GM12874 (cell line): ENCODE data around the gene NMD3.

Experiments used
- CTCF ChIP-seq: IDR thresholded peaks from 2 replicates; pipeline ENCODE4 v1.5.1; 2011; ENCODE audit warnings: low read depth, mild to moderate bottlenecking, control low read depth, low read length, moderate library complexity; ENCODE audit not compliant: insufficient read depth

NMD3 gene

DNA sequence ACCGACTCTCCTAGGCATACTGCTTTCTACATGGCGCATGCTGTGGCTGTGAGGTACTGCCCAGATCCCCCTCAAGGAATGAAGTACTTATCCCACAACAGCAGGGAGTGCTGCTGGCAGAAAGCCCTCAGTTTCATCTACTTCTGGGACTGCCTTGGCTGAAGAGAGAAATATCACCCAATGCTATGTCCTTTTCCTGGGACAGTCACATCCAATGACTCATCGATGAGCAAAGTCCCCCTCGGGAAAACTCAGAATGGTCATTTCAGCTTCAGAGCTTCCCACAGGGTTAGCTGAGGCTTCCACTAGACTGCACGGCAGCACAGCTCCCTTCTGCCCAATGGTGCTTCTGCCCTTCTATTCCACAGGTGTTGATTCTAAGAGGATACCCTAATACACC, 3.6 kb upstream of the NMD3 start:
- TF ChIP-seq CTCF: no peak

GRCh38 chr3:161219495-161219894, 1.6 kb upstream of the NMD3 start:
- no peak for TF ChIP-seq CTCF

GRCh38 chr3:161221806-161222600, 892 bp downstream of the NMD3 start:
- no peak for TF ChIP-seq CTCF

GRCh38 chr3:161222662-161223061, 1.6 kb downstream of the NMD3 start:
- no peak for TF ChIP-seq CTCF

DNA sequence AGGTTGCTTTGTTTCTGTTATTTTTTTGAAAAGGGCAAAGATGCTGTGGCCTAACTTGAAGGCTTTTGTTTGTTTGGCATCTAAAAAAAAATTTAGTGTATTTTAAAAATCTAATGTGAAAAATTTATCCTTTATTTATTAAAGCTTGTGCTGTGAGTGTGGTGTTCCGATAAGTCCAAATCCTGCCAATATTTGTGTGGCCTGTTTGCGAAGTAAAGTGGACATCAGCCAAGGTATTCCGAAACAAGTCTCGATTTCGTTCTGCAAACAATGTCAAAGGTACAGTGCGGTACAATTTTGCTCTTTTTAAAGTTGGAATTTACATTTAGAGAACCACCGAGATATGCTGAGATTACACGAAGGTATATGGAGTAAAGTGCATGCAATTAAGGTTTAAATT, 3.7 kb downstream of the NMD3 start:
- TF ChIP-seq CTCF: no peak

DNA sequence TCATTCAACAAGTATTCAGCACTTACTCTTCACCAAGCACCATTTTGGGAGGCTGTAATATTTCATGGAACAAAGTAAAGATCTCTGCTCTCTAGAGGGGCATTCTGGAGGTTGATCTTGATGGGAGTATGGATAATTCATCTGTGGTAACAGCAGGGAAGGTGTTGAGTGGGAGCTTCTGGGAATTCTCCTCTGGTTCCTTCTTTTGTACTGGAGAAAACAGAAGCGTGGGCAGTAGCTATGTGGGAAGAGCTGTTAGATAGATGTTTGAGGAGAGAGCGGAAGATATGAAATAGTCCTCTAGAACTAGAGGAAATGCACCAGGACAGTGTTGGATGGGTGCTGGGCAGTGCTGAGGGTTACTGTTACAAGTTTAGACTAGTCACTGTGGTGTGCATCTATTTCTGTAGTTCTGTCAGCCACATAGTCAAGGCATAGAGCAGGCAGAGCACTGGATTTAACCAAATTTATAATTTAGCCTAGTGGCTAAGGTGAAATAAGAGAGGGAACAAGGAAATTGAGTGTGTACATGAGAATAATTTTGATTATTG, 9.6 kb downstream of the NMD3 start:
- TF ChIP-seq CTCF: no peak

GRCh38 chr3:161231861-161232260, 10.8 kb downstream of the NMD3 start:
- TF ChIP-seq CTCF: no peak
